GM20431 (cell line): ENCODE results near the gene ZSCAN10.

Source experiments
- in situ Hi-C: fragments of 300-500 bp; cut with MseI, MboI; formaldehyde crosslinking; loops from one replicate; pipeline ENCODE4 v1.15.0; 2020; ENCODE audit warnings: low sequenced_read_pairs; ENCODE audit not compliant: unreplicated experiment

The ZSCAN10 gene

GRCh38 chr16:3051494-3051893 is 47.6 kb downstream of the ZSCAN10 start:
- in situ Hi-C loops: no loop called here

GRCh38 chr16:3051009-3051408 is 48.1 kb downstream of the ZSCAN10 start:
- in situ Hi-C loops: no loop called here

GRCh38 chr16:3050487-3050886 is 48.6 kb downstream of the ZSCAN10 start:
- in situ Hi-C loops: no loop called here

GRCh38 chr16:3049921-3050481 is 49.1 kb downstream of the ZSCAN10 start:
- in situ Hi-C loops: no loop called here

- in situ Hi-C loops: no loop called here
Measured at GRCh38 chr16:3047387-3047720, 51.7 kb downstream of the ZSCAN10 start.

- in situ Hi-C loops: no loop called here
Measured at GRCh38 chr16:3046641-3047386, 52.3 kb downstream of the ZSCAN10 start.

DNA sequence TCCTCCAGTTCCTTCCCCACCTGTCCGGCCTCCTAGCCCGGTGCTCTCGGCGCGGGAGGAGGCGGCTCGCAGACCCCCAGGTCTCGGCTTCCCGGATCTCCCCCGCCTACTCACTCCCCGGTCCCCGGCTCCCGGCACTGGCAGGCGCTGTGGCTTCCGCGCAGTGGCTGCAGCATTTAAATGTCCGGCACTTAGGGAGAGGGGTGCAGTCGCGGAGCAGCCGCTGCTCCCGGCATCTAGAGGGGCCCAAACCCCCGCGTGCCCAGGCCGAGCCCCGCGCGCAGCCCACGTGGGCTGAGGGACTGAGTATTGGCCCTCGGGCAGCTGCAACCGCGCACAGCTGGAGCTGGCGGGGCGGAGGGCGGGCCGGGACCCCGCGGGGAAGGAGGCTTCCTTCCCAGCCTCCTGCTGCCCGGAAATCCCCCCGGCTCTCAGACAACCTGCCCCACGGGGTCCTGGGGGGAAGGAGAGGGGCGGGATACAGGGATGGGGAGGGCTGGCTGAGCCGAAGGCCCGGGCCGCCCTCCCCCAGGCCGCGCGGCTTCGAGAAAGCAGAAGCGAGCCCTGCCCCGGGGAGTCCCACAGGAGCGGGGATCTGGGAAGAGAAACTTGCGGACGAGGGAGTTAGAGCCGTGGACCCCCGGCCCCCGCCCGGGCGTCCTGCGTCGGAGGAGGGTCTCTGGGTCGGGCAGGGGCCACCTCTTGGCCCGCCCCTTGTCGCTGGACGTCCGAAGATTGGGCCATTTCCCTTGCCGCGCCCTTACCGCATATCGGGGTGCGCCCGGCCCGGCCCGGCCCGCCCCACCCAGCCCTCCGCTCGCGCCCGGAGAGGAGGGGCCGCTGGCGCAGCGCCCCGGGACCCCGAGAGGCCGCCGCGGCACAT is 53.1 kb downstream of the ZSCAN10 start, which contains the start of gene MMP25:
TSS of gene MMP25 (plus strand) at position 804 of the 883 bp plus-strand sequence. CDS start 357 bp downstream, outside the sequence.
- in situ Hi-C loops: no loop called here

DNA sequence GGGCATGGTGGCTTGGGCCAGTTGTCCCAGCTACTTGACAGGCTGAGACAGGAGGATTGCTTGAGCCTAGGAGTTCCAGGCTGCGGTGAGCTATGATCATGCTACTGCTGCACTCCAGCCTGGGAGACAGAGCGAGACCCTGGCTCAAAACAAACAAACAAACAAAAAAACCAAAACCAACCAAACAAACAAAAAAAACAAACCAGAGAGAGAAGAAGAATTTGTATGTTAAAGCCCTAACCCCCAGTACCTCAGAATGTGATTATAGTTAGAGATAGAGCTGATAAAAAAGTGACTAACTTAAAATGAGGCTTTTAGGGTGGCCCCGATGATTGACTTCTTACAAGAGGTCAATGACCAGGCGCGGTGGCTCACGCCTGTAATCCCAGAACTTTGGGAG is 54.4 kb downstream of the ZSCAN10 start:
- in situ Hi-C loops: no loop called here

DNA sequence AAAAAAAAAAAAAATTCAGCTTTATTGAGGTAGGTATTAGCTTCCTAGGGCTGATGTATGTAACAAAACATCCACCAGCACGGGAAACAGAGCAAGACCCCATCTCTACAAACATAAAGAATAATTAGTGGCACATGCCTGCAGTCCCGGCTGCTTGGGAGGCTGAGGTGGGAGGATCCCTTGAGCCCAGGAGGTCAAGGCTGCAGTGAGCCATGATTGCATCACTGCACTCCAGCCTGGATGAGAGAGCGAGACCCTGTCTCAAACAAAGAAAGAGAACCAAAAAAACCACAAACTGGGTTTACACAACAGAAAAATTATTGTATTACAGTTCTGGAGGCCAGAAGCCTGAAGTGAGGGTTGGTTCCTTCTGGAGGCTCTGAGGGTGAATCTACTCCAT is 56.7 kb downstream of the ZSCAN10 start:
- in situ Hi-C loops: no loop called here

- in situ Hi-C loops: no loop called here
Measured at GRCh38 chr16:3038896-3039295, 60.2 kb downstream of the ZSCAN10 start.
